Non-pigmented ciliary epithelial cell (primary cell): ENCODE measurements around the gene RHAG.
"Not testable (repeated sequence)": the region's sequence is repeated elsewhere in the genome, so short reads cannot be mapped to it uniquely, and the experiment has no call there.

Experiments used
- DNase-seq: peaks from one replicate; pipeline ENCODE4 v3.0.0-alpha.2; 2010; ENCODE audit warnings: low read depth

The RHAG gene

DNA sequence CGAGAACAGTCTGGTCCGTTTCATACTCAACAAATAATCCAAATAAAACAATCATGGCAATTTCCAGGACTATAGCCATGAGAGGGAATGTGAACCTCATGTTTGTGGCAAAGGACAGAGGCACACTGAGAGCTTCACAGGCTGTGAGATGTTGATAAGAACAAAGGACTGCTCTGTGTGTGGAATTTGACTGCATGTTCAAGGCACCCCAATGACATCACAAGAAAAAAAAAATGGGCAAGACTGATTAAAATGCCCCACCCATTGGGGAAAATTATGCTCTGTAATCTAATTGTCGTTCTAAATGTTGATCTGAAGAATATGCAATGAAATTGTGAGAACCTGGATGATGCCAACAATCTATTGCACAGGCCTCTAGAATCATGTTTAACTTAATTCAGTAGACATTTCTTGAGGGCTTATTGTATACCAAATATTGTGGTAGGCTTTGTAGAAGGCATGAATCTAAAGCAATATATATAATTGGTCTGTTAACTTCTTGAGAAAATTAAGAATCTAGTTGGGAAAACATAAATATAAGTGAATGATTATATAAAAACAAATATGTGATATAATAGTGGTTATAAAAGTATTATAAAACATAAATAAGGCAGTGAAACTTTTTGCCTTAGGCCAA lies at the start of gene RHAG:
TSS of gene RHAG (minus strand) at position 127 of the 637 bp plus-strand sequence. CDS start at position 100, 27 bp downstream.
- no peak for DNase-seq

DNA sequence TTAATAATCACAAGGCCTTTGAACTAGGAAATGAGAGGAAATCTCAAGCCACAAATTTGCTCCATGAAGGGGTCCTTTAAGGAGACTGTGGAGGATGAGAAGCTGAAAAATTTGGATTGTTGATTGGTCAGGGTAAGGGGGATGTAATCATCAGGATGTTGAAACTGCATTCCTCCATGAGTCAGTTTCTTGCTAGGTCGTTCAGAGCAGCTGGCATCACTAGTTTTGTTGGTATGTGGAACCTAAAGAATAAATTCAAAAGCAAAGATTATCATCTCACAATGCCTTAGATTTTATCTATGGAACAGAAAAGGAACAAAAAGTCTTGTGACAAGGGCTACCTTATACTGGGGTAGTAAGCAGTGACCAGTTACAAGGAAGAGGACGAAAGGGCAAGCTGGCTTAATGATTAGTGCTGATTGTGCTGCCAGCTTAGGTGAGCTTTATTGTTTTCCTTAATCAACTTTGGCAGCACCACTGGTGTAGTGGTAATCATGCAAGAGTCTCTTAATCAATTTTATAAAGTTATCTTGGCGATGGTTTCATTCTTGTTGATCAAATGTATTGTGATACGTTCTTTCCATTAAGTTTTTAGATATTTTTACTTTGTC lies 40.1 kb upstream of the RHAG start:
- peak; percentile 8 for DNase-seq

DNA sequence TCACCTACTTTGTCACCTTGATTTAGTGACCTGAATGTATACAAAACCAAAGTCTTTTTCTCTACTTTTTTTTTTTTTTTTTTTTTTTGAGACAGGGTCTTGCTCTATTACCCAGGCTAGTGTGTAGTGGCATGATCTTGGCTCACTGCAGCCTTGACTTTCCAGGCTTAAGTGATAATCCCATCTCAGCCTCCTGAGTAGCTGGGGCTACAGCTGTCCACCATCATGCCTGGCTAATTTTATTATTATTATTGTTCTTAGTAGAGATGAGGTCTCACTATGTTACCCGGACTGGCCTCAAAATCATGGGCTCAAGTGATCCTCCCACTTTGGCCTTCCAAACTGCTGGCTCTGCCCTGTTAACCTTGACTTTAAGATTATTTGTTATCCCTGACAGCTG lies 39.2 kb upstream of the RHAG start:
- no peak for DNase-seq

DNA sequence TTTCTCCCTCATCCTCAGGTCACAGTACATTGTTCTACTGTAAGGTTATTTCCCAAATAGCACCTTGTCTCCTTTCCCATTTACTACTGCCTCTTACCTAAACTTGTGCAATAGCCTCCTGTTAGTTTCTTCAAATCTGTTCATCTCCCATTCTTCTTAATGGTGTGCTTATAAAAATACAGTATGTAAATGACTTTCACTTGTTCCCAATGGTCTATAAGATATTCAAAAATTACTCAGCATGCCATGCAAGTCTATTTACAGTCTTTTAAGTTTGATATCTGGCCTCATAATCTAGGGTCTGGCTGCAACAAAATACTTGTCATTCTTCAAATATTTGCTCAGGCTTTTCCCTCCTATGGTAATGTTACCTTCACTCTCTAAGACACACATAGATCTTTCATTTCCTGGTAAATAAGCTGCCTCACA lies 31.5 kb upstream of the RHAG start:
- no peak for DNase-seq

DNA sequence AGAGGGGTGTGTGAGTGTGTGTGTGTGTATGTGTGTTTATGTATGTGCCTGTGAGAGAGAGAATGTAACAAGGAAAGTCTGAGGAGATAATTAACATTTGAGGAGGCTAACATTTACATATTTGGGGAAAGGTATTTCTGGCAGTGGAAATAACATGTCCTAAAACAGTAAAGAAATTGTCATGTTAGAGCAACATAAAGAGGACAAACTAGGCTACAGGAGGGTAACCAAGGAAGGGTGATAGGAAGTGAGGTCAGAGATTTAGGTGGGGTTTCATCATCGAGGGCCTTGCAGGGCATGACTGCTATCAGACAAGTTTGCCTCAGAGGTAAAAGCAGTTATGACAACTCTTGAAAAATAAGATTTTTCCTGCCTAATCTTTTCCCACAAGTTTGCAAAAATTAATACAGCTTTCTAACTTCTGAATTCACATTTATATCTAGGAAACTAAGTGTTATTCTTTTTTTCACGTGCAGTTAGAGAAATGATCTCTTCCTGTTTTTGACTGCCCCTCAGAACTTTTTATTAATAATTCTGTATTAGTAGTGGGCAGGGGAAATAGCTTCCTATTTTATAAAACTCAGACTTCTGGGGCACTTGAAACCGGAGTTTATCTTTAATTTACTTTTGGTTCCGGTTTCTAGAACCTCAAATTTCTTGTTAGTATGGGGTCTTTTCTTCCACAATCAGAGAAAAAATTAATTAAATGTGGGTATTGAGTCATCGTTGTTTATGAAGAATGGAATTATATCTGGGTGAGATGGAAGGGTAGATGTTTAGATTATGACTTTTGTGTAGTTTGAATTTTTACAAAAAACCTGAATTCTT lies 30.5 kb upstream of the RHAG start:
- DNase-seq = no peak

DNA sequence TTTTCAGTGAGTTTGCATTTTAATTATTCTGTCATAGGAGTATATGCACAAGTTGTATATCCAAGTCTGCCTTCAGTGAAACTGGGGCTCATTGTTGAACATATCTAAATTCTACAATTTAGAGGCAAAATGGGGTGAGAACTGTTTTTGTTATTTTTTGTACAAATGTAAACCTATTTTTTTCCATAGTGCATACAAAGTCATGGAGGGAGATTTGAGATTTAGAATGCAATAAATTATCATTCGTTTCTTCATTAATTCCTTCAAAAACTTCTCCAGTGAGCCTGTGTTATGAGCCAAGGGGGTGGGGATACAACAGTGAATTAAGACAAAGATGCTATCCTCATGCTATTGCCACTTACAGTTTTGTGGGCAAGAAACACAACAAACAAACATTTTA lies 29.8 kb upstream of the RHAG start:
- no peak for DNase-seq

DNA sequence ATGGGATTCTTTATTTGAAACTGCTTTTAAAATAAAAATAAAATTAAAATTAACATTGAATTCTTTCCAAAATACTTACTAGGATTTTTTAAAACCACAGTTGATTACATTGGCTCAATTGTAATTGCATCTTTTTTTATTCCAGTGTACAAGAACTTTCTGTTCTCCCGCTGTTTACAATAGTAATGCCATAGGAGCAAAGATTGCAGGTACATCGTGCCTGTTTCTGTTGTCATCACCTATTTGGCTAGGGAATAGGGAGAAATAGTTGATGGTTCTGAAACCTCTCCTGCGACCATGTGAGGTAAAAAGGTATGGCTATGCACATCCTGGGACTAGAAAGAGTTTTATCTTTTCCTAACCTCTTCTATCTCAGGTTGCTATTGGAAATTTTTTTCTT lies 28.2 kb upstream of the RHAG start:
- DNase-seq = no peak

DNA sequence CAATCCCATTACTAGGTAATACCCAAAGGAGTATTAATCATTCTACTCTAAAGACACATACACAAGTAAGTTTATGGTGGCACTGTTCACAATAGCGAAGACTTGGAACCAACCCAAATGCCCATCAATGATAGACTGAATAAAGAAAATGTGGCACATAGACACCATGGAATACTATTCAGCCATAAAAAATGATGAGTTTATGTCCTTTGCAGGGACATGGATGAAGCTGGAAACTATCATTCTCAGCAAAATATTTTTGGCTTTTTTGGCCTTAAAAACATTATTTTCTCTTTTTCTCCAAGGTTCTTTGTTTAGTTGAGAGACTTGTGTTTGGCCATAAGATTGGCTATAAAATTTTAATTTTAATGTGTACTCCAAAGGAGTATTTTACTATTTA lies 27.4 kb upstream of the RHAG start:
- not testable (repeated sequence) for DNase-seq

DNA sequence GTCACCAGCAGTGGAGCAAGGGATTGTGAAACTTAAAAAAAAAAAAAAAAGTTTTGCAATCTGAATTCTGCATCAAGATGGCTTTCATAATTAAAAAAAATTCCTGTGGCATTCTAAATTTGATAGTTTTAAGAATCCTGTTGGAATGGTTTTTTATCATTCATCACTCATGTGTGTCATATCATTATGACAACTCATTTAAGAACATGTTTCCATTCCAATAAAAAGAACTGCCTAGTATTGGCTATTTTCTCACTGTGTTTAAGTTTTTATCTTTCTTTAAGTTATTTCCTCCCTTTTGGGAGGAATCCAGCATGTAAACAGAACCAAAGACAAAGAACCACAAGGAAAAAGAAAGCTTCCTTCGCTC lies 26.2 kb upstream of the RHAG start:
- DNase-seq = no peak

DNA sequence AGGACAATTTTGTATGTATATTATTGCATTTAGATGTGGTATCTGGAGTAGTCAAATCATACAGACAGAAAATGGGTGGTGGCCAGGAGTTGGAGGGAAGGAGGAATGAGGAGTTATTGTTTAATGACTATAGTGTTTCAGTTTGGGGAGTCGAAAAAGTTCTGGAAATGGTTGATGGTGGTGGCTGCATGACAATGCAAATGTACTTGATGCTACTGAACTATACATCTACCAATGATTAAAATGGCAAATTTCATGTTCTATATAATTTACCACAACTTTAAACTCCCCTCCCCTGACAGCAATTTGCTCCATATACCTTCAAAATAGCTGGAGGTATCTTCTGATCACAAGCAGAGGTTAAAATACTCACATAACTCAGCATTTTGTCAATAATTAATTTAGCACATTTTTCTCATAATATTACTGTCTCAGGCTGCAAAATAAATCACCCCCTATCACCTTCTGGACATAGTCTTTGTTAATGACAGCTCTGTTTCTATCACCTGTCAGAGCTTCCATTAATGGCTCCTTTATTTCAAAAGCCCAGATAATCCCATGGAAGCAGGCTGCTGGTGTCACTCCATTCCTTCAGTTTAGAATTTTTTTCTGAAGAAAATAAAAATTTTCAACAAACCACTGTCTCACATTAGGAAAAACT lies 25.7 kb upstream of the RHAG start:
- DNase-seq = no peak

DNA sequence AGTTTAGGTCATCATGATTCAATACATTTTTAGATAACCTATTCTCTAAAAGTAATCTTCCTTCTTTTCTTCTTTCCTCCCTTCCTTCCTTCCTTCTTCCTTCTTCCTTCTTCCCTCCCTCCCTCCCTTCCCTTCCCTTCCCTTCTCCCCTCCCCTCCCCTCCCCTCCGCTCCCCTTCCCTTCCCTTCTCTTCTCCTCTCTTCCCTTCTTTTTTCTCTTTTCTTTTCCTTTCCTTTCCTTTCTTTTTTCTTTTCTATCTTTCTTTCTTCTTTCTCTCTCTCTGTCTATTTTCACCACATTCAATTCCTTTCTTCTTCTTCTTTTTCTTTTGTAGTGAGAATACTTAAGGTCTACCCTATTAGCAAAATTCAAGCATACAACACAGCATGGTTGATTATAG lies 17.3 kb upstream of the RHAG start:
- no peak for DNase-seq

DNA sequence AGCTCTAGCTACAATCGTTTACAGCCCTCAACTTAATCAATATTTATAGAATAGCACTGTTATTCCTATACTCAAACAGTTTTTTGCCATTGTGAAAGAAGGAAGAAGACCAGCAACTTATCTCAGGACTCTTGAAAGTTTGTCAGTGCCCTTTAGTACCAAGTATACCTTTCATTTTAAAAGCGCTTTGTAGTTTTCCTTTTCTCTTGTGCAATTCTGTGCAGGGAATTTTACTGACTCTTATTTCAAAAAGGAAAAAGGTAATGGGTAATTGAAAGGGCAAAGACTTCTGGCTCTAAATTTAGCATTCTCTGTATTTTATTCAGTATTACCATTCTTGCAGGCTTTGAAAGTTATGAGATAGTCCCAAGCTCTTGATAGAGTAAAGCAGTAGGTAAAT lies 16.8 kb upstream of the RHAG start:
- no peak for DNase-seq

DNA sequence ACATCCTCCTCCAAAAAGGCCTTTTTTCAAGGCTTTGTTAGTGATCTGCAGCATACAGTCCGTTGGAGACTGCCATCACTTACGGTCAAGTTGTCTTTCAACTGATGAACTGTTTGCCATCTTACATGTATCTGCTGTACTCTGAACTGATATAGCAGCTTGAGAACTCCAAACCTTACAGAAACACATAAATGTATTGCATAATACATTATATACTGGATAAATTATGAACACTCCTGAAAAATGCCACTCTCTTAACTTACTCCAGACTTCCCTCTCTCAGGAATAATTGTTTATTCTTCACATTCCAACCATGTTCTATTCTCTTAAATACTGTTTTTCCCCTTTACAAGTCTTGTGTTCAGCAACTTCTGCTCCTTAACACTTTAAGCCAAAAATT lies 14.6 kb upstream of the RHAG start:
- DNase-seq = no peak

DNA sequence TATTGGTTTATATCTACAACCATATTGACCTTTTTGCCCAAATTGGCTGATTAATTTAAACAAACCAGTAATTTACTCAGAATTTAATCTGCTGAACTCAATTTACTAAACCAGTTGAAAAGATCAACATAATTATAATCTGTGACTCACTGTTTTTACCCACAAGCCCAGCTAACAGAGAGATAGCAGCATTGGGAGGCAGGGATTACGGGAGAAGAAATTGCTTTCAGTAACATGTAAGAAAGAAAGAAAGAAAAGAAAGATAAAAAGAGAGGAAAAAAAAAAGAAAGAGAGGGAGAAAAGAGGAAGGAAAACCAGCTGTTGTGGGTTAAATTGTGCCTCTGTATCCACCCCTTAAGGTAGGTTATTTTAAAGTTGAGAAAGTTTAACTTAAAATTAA lies 13.3 kb upstream of the RHAG start:
- no peak for DNase-seq

DNA sequence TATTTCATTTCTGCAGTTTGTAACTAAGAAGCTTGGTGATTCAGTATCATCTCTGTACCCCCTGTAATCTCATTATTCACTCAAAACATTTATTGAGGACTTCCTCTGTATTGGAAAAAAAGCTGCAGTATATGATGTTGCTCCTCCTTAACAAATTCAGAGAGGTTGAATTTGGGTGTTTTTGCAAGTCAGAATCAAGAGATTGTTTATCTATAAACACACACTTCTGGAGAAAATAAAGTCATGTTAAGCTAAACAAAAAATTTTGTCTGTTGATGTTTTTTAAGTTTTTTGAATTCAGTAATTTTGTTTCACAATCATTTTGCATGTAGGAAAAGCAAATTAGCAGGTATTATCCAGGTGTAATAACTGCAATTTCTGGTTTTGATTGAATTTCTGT lies 11.4 kb upstream of the RHAG start:
- no peak for DNase-seq

DNA sequence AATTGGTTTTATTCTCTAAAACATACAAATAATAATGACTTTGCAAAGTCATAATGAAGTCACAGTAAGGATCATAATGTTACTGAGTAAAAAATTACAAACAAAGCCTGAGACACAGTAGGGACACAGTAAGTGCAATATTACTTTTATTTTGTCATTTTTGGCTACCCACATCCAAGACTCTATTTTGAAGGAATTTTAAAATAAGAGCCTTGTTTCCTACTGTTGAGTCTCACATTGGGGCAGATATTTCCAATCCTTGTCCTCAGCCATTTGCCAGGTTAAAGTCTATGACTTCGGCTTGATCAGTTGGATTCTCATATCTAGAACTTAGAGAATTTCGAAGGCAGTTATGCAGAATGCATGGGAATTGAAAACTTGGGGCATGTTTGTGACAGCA lies 10.8 kb upstream of the RHAG start:
- no peak for DNase-seq

DNA sequence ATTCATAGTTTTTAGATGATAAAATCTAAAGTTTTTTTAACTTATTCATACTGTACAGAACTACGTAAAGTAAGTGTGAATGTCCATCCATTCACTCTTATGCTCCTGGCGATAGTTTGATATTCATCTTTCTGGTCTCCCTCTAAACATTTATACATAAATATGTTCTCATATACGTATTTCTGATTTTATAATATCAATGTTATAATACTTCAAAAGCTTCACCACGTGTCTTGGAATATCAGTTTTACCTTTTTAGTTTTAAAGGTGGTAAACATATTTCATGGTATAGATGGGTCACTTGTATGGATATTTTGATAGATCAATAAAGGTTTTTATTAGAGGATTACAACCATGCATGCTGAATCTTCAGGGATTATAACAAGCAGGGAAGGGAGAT lies 10.3 kb upstream of the RHAG start:
- DNase-seq = no peak

DNA sequence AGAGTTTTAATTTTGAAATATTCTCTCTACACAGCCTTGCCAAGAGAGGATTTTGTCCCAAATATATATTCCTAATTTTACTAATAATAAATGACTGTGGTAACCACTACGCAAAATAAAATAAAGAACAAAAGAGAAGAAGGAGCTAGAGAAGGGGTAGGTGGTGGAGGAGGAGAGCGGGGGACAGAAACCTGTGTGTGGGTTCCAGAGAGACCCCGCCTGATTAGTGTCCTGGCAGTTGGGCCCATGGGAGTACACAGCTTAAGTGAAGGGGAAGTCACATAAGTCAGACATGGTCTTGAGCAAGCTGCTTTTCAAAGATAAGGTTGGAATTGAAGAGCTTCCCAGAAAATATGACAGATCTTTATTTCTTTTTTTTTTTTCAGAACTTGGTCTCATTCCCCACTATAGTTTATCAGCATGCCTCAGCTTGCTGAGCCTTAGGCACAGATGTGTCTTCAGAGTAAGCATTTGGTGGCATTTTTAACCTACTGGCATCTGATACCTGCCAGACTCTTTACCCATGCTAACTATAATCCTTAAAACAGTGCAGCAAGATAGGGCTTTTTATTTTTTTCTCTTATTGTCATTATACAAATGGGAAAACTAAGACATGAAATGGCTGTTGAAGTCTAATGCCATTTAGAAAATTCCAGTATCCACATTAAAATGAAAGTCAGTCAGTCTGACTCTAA lies 9.6 kb upstream of the RHAG start:
- no peak for DNase-seq

DNA sequence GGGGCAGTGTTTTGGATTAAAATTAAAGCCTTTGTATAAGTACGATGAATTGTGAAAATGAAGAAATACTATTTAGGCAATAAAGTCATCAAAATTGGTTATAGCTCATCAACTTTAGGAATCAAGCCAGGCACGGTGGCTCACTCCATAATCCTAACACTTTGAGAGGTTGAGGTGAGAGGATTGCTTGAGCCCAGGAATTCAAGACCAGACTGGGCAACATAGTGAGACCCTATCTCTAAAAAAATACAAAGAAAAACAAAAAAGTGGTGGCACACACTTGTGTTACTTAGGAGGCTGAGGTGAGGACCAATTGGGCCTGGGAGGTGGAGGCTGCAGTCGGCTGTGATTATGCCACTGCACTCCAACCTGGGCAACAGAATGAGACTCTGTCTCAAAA lies 8.5 kb upstream of the RHAG start:
- DNase-seq = no peak

DNA sequence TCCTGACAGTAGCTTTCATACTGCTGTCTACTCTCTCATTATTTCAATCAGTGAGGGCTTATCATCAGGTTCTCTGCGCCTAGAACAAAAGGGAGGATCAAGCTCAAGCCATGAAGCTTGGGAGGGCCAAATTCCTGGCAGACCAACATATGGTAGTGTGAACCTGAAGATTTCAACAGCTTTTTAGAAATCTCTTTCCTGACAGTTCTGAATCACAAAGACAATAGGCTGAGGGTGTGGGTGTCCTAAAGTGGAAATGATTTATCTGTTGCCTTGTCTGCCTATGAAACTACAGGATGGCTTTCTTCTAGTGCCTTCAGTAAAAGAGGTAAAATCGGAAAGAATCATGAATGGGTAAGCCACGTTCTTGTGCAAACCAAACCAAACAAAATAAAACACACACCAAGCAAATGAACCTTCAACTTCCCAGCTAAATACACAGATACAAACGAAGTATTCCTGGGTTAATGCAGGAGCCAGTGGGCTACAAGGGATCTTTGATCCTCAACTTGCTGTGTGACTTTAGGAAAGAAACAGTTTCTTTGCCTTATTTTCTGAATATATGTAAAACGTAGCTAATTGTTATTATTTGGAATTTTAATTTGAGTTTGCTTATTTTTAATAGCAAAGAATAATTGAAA lies 2.7 kb upstream of the RHAG start:
- no peak for DNase-seq

DNA sequence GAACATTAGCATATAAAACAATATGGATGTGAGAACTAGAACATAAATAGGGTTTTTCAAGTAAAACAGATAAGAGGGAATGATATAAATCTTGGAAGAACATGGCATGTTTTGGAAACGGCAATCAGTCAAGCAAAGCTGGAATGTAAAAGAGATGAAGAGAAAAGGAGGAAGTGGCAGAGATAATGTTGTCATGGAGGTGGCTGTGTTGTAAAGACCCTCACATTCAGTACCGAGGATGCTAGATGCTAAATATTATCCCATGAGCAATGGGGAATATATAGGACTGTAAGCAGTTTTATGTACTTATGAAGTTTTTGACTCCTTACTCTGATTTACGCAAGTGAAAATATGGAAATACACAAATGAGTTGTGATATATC lies 702 bp upstream of the RHAG start:
- no peak for DNase-seq
